ENCODE data around the gene BUB1. TPM values are rescaled to one million over a fixed set of nuclear protein-coding genes. Genes with fewer than 3 reads are reported as not detected.

The BUB1 gene
- polyA plus RNA-seq, 1 donor from 2014 or later, result 2.4 TPM

- H2AFZ ChIP-seq (ENCODE audit: low read depth, low read length), result no peak overlapping the region
- no peaks in the 10 kb centered on the region for H3K9me3 ChIP-seq (ENCODE audit: low read length)
- H3K27me3 ChIP-seq (ENCODE audit: insufficient read depth, low read depth, low read length), result no peaks in the 10 kb centered on the region
- no peaks in the 10 kb centered on the region for H3F3A ChIP-seq (ENCODE audit: insufficient read depth, low read length, poor library complexity, severe bottlenecking)
- TF ChIP-seq RAD21 (conservative IDR thresholded peaks at IDR 0.05) (no peak), CTCF (IDR thresholded peaks at IDR 0.05; ENCODE audit: poor library complexity, severe bottlenecking) (no peak), MXI1 (conservative IDR thresholded peaks at IDR 0.05; ENCODE audit: poor library complexity, severe bottlenecking) (no peak), EP300 (conservative IDR thresholded peaks at IDR 0.05; ENCODE audit: poor library complexity, severe bottlenecking) (no peak), EZH2 (IDR thresholded peaks at IDR 0.05; ENCODE audit: borderline replicate concordance, insufficient read depth, low read length, poor library complexity, severe bottlenecking) (no peak), SMC3 (conservative IDR thresholded peaks at IDR 0.05; ENCODE audit: poor library complexity) (no peak), TAF1 (IDR thresholded peaks at IDR 0.05; ENCODE audit: low read depth) (no peak), POLR2AphosphoS5 (IDR thresholded peaks at IDR 0.05) (no peak)
- TF ChIP-seq, protein P1, sequence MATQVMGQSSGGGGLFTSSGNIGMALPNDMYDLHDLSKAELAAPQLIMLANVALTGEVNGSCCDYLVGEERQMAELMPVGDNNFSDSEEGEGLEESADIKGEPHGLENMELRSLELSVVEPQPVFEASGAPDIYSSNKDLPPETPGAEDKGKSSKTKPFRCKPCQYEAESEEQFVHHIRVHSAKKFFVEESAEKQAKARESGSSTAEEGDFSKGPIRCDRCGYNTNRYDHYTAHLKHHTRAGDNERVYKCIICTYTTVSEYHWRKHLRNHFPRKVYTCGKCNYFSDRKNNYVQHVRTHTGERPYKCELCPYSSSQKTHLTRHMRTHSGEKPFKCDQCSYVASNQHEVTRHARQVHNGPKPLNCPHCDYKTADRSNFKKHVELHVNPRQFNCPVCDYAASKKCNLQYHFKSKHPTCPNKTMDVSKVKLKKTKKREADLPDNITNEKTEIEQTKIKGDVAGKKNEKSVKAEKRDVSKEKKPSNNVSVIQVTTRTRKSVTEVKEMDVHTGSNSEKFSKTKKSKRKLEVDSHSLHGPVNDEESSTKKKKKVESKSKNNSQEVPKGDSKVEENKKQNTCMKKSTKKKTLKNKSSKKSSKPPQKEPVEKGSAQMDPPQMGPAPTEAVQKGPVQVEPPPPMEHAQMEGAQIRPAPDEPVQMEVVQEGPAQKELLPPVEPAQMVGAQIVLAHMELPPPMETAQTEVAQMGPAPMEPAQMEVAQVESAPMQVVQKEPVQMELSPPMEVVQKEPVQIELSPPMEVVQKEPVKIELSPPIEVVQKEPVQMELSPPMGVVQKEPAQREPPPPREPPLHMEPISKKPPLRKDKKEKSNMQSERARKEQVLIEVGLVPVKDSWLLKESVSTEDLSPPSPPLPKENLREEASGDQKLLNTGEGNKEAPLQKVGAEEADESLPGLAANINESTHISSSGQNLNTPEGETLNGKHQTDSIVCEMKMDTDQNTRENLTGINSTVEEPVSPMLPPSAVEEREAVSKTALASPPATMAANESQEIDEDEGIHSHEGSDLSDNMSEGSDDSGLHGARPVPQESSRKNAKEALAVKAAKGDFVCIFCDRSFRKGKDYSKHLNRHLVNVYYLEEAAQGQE (IDR thresholded peaks at IDR 0.05; ENCODE audit: borderline replicate concordance), result no peak
- H3K27ac ChIP-seq (ENCODE audit: low read length), result no peak overlapping the region
- H4K20me1 ChIP-seq (ENCODE audit: insufficient read depth), result no peaks in the 10 kb centered on the region
- H3K4me2 ChIP-seq (ENCODE audit: low read length), result no peak overlapping the region
- no peaks in the 10 kb centered on the region for H3K9me2 ChIP-seq (ENCODE audit: insufficient read depth, low read length)
- no peaks in the 10 kb centered on the region for H3K79me2 ChIP-seq (replicated peaks; ENCODE audit: insufficient read depth, low read length)
- no peaks in the 10 kb centered on the region for H3K36me3 ChIP-seq (ENCODE audit: insufficient read depth, low read length)
- H3K4me3 ChIP-seq (ENCODE audit: low read length), result no peak overlapping the region
- H3K9ac ChIP-seq (ENCODE audit: low read length), result no peak overlapping the region
Measured at GRCh38 chr2:110682872-110683271, 5.0 kb upstream of the BUB1 start.

DNA sequence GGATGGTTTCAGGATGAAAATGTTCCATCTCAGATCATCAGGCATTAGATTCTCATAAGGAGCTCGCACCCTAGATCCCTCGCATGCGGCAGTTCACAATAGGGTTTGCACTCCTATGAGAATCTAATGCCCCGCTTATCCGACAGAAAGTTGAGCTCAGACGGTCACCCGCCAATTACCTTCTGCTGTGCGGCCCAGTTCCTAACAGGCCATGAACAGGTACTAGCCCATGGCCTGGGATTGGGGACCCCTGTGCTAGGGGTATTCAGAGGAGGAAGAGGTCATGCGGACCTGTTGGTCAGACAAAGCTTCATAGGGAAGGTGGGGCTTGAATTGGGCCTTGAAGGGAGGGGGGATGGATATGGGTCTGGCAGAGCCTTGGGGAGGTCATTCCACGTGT is 4.4 kb upstream of the BUB1 start:
- Histone ChIP-seq H3K27ac (ENCODE audit: low read length) (no peak overlapping the region), H3K27me3 (ENCODE audit: insufficient read depth, low read depth, low read length) (no peaks in the 10 kb centered on the region), H3K4me2 (ENCODE audit: low read length) (no peak overlapping the region), H3K79me2 (replicated peaks; ENCODE audit: insufficient read depth, low read length) (peaks cover 5% of the 10 kb centered on the region), H3K36me3 (ENCODE audit: insufficient read depth, low read length) (no peaks in the 10 kb centered on the region), H3K4me3 (ENCODE audit: low read length) (no peak overlapping the region), H2AFZ (ENCODE audit: low read depth, low read length) (no peak overlapping the region), H3F3A (ENCODE audit: insufficient read depth, low read length, poor library complexity, severe bottlenecking) (no peaks in the 10 kb centered on the region), H3K9me2 (ENCODE audit: insufficient read depth, low read length) (no peaks in the 10 kb centered on the region), H3K9me3 (ENCODE audit: low read length) (no peaks in the 10 kb centered on the region), H4K20me1 (ENCODE audit: insufficient read depth) (no peaks in the 10 kb centered on the region), H3K9ac (ENCODE audit: low read length) (no peak overlapping the region)
- TF ChIP-seq CTCF (IDR thresholded peaks at IDR 0.05; ENCODE audit: poor library complexity, severe bottlenecking), result no peak
- no peak for TF ChIP-seq TAF1 (IDR thresholded peaks at IDR 0.05; ENCODE audit: low read depth)
- TF ChIP-seq MXI1 (conservative IDR thresholded peaks at IDR 0.05; ENCODE audit: poor library complexity, severe bottlenecking), result no peak
- no peak for TF ChIP-seq POLR2AphosphoS5 (IDR thresholded peaks at IDR 0.05)
- no peak for TF ChIP-seq EZH2 (IDR thresholded peaks at IDR 0.05; ENCODE audit: borderline replicate concordance, insufficient read depth, low read length, poor library complexity, severe bottlenecking)
- no peak for TF ChIP-seq SMC3 (conservative IDR thresholded peaks at IDR 0.05; ENCODE audit: poor library complexity)
- TF ChIP-seq, protein P1 (IDR thresholded peaks at IDR 0.05; ENCODE audit: borderline replicate concordance), result no peak
- no peak for TF ChIP-seq RAD21 (conservative IDR thresholded peaks at IDR 0.05)
- TF ChIP-seq EP300 (conservative IDR thresholded peaks at IDR 0.05; ENCODE audit: poor library complexity, severe bottlenecking), result no peak
